Loucy (cell line): ENCODE results near the gene GGN.

Experiments
- CTCF ChIP-seq: fragments of 200-600 bp; sonication (generic); conservative IDR thresholded peaks from 2 replicates; pipeline ENCODE4 v1.5.1; 2014; ENCODE audit warnings: mild to moderate bottlenecking, antibody characterized with exemption, low read length
- EZH2phosphoT487 ChIP-seq: fragments of 200-600 bp; IDR thresholded peaks from 2 replicates; pipeline ENCODE4 v1.6.1; 2018; ENCODE audit warnings: antibody characterized with exemption, mild to moderate bottlenecking, moderate library complexity, borderline replicate concordance

DNA sequence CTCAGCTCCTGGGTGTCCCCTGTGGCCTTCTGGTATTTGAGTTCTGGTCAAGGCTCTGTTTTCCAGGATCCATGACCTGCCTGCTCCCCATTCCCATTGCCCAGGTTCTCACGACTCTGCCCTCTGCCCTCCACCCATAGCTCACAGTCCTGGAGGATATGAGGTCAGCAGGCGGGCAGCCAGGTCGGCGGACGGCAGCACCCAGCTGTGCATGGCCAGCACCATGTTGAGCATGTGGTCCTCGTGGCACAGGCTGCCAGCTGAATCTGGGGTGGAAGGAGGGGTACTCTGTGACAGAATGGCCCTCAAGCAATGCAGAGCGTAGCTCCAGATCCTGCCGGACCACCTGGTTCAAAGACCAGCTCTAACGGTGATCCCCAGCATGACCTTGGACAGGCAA lies 33.1 kb upstream of the GGN start:
- no peak for TF ChIP-seq CTCF
- no peak for TF ChIP-seq EZH2phosphoT487
